ENCODE measurements around the gene CNOT4. TPM values are rescaled to one million over a fixed set of nuclear protein-coding genes. Genes with fewer than 3 reads are reported as not detected.

Gene CNOT4
- total and polyA plus RNA-seq, 10 of the 15 experiments (the other 5 are each of a cell fraction or from before 2014, with no cell fraction given) = 9.4 to 29.6 (median 16.6) TPM

DNA sequence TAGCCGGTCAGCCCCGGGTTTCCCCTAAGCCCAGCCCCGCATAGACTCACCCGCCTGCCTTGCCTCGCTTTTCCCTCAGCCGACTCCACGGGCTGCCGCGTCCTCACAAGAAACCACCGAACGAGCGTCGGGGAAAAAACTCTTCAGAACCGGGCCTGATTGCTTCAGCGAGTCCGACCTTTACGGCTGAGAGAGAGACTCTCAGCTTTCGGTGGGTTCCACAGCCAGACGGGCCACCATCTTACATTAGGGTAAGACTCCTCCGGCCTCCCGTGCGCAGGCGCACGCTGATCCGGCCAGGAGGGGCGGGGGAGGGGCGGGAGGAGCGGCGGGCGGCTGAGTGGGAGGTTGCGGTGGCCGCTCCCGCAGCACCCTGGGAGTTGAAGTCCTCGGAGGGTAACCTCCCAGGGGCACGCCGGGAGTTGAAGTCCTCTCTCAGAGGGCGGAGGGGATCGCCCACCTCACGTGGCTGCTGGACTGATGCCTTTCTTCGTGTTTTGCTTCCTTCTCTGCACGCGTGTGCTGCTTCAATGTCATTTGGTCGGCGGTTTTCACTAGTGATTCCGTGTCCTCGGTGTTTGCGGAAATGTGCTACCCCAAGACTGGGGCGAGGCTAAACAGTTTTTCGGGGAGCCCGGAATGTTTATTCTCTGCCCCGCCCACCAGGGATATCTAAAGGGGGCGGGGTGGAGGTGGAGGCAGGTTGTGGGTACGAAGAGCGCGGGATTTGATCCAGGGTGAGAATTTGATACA is at the start of gene CNOT4 (continued):
- TF ChIP-seq MTA2 (IDR thresholded peaks at IDR 0.05; ENCODE audit: low read depth) = no peak
- TF ChIP-seq ZBTB4 (CRISPR knock-in tag; IDR thresholded peaks at IDR 0.05) = no peak
- no peak for TF ChIP-seq RCOR1 (conservative IDR thresholded peaks at IDR 0.05; ENCODE audit: low read depth, low read length)
- TF ChIP-seq, protein P1, sequence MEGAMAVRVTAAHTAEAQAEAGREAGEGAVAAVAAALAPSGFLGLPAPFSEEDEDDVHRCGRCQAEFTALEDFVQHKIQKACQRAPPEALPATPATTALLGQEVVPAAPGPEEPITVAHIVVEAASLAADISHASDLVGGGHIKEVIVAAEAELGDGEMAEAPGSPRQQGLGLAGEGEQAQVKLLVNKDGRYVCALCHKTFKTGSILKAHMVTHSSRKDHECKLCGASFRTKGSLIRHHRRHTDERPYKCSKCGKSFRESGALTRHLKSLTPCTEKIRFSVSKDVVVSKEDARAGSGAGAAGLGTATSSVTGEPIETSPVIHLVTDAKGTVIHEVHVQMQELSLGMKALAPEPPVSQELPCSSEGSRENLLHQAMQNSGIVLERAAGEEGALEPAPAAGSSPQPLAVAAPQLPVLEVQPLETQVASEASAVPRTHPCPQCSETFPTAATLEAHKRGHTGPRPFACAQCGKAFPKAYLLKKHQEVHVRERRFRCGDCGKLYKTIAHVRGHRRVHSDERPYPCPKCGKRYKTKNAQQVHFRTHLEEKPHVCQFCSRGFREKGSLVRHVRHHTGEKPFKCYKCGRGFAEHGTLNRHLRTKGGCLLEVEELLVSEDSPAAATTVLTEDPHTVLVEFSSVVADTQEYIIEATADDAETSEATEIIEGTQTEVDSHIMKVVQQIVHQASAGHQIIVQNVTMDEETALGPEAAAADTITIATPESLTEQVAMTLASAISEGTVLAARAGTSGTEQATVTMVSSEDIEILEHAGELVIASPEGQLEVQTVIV (IDR thresholded peaks at IDR 0.05; ENCODE audit: borderline replicate concordance, partially characterized antibody) = no peak
- peak; percentile 66 for TF ChIP-seq SMARCA5 (IDR thresholded peaks at IDR 0.05)
- no peak for TF ChIP-seq ZNF622 (IDR thresholded peaks at IDR 0.05)
- TF ChIP-seq USF1 (IDR thresholded peaks at IDR 0.05; ENCODE audit: borderline replicate concordance, extremely low read length, insufficient read depth, low read depth, low read length) = peak; percentile 83
- TF ChIP-seq CBX3 (IDR thresholded peaks at IDR 0.05; ENCODE audit: borderline replicate concordance, low read depth) = no peak
- peak; percentile 89 for TF ChIP-seq POLR2A (IDR thresholded peaks at IDR 0.05; ENCODE audit: low read depth, low read length)
- no peak for TF ChIP-seq JUNB (IDR thresholded peaks at IDR 0.05)
- no peak for TF ChIP-seq ZNF274 (IDR thresholded peaks at IDR 0.05; ENCODE audit: insufficient read depth, insufficient read length)
- no peak for TF ChIP-seq DPF2 (IDR thresholded peaks at IDR 0.05)
- TF ChIP-seq EED (IDR thresholded peaks at IDR 0.05; ENCODE audit: low read depth) = no peak
- no peak for TF ChIP-seq GABPA (IDR thresholded peaks at IDR 0.05; ENCODE audit: low read depth)
- TF ChIP-seq KDM1A (IDR thresholded peaks at IDR 0.05; ENCODE audit: borderline replicate concordance) = no peak
- TF ChIP-seq SKIL (IDR thresholded peaks at IDR 0.05; ENCODE audit: low read depth, poor library complexity, severe bottlenecking) = peak; percentile 33
- no peak for TF ChIP-seq MEF2B (IDR thresholded peaks at IDR 0.05; ENCODE audit: partially characterized antibody, poor library complexity, severe bottlenecking)
- peak; percentile 69; the same call in 1 of the 2 replicates for TF ChIP-seq CREM (IDR thresholded peaks at IDR 0.05; ENCODE audit: low read depth)
- no peak for TF ChIP-seq IRF5 (IDR thresholded peaks at IDR 0.05; ENCODE audit: borderline replicate concordance)

All from GM12878 (cell line).